GM12878 (cell line): Measurements from ENCODE around the gene ZNF813. TPM values are rescaled to one million over a fixed set of nuclear protein-coding genes. Genes with fewer than 3 reads are reported as not detected.
A peak's percentile ranks its signal among the peaks of the same experiment; 100 is the strongest.

Source experiments
- ATAC-seq: fragments of 200-7000 bp; cut with Tn5 transposase; 3 replicates; pipeline ENCODE4 v1.9.1; 2020; ENCODE audit warnings: mild to moderate bottlenecking, moderate library complexity
- BruUV-seq: library from RNA; stranded (reverse); fragments of 400-500 nt; replicated peaks from 2 replicates; lab custom pipeline; 2021; lab: Mats Ljungman, UMichigan
- CTCF ChIA-PET: fragments of 300-600 bp; sonication (Branson Sonifier 250); formaldehyde crosslinking; extraction: SDS; loops from one replicate; lab custom pipeline; 2021; ENCODE audit warnings: inconsistent platforms; lab: Yijun Ruan, JAX
- POLR2A ChIA-PET: fragments of 350-600 bp; formaldehyde crosslinking; extraction: SDS; loops from one replicate; lab custom pipeline; 2021; ENCODE audit warnings: inconsistent platforms; lab: Charles Lee
- RAD21 ChIA-PET: fragments of 300-600 bp; sonication (Branson Sonifier 250); formaldehyde crosslinking; loops from one replicate; lab custom pipeline; 2023; ENCODE audit warnings: antibody characterized with exemption; ENCODE audit not compliant: unreplicated experiment; lab: Charles Lee
- SMC1A ChIA-PET: fragments of 300-600 bp; sonication (Branson Sonifier 250); formaldehyde crosslinking; loops from one replicate; lab custom pipeline; 2023; ENCODE audit not compliant: unreplicated experiment, uncharacterized antibody; lab: Charles Lee
- DNase-seq: peaks from one replicate; pipeline ENCODE4 v3.0.0-alpha.2; 2011; ENCODE audit warnings: low read depth, low spot score
- FAIRE-seq: peaks from 3 replicates; lab custom pipeline; 2011; peaks lifted over from hg19 to GRCh38; lab: Jason Lieb, UNC
- H2AFZ ChIP-seq: 2 replicates; pipeline ENCODE4 v1.6.0; 2011; ENCODE audit warnings: low read depth, low read length, control low read depth; ENCODE audit not compliant: control insufficient read depth
- H3K27ac ChIP-seq: 2 replicates; pipeline ENCODE4 v1.5.1; 2011; ENCODE audit warnings: control low read depth; ENCODE audit not compliant: control insufficient read depth, insufficient read depth
- H3K27me3 ChIP-seq, 2 experiments: replicated peaks in 1 of 2; 2 replicates each; pipeline versions ENCODE4 v1.6.0 to v1.6.1; 2011; ENCODE audit warnings: low read length in 1 of 2; ENCODE audit not compliant: control insufficient read depth in 2 of 2, insufficient read depth in 2 of 2
- H3K36me3 ChIP-seq, 2 experiments: 2 replicates each; pipeline ENCODE4 v1.5.1; 2011; ENCODE audit warnings: low read length in 1 of 2; ENCODE audit not compliant: control insufficient read depth in 2 of 2, insufficient read depth in 2 of 2
- H3K4me1 ChIP-seq: 2 replicates; pipeline ENCODE4 v1.6.1; 2011; ENCODE audit warnings: mild to moderate bottlenecking, low read length, moderate library complexity, mixed read lengths; ENCODE audit not compliant: control insufficient read depth, insufficient read depth
- H3K4me2 ChIP-seq: 2 replicates; pipeline ENCODE4 v1.6.0; 2011; ENCODE audit warnings: control low read depth; ENCODE audit not compliant: control insufficient read depth, insufficient read depth
- H3K4me3 ChIP-seq: fragments of 200-600 bp; sonication (generic); 2 replicates; pipeline ENCODE4 v1.5.1; 2016
- H3K79me2 ChIP-seq: 2 replicates; pipeline ENCODE4 v1.6.0; 2011; ENCODE audit warnings: low read length; ENCODE audit not compliant: control insufficient read depth, insufficient read depth
- H3K9ac ChIP-seq: 2 replicates; pipeline ENCODE4 v1.8.0; 2011; ENCODE audit warnings: low read length, control low read depth, mixed read lengths; ENCODE audit not compliant: control insufficient read depth, insufficient read depth
- H3K9me3 ChIP-seq: replicated peaks from 3 replicates; pipeline ENCODE4 v1.5.1; 2011; ENCODE audit warnings: mild to moderate bottlenecking, low read length; ENCODE audit not compliant: control insufficient read depth, insufficient read depth
- H4K20me1 ChIP-seq: 2 replicates; pipeline ENCODE4 v1.6.0; 2011; ENCODE audit not compliant: control insufficient read depth, insufficient read depth
- CHD2 ChIP-seq: IDR thresholded peaks from 2 replicates; pipeline ENCODE4 v1.6.1; 2011; ENCODE audit warnings: low read depth, low read length, improper control_type of control experiment, borderline replicate concordance
- CREB1 ChIP-seq: IDR thresholded peaks from 2 replicates; pipeline ENCODE4 v1.6.1; 2012; ENCODE audit warnings: low read depth, mild to moderate bottlenecking, inconsistent platforms
- EGR1 ChIP-seq, 2 experiments: IDR thresholded peaks; 1 replicate in 1 of 2; 2 replicates in 1 of 2; pipeline ENCODE4 v1.6.1; 2011 to 2012; ENCODE audit warnings: low read depth in 2 of 2, low read length in 2 of 2, borderline replicate concordance in 1 of 2, mild to moderate bottlenecking in 1 of 2, moderate library complexity in 1 of 2
- EP300 ChIP-seq, 2 experiments: fragments of 150-350 bp in 1 of 2; IDR thresholded peaks; 2 replicates each; pipeline ENCODE4 v1.6.1; 2011 to 2012; ENCODE audit warnings: low read depth in 2 of 2, low read length in 2 of 2, borderline replicate concordance in 1 of 2, improper control_type of control experiment in 1 of 2, inconsistent platforms in 1 of 2; ENCODE audit not compliant: control insufficient read depth in 1 of 2
- HDAC6 ChIP-seq: fragments of 200-600 bp; sonication (generic); IDR thresholded peaks from one replicate; pipeline ENCODE4 v1.8.0; 2017; ENCODE audit warnings: antibody characterized with exemption; ENCODE audit not compliant: unreplicated experiment
- MEF2B ChIP-seq: fragments of 450-650 bp; IDR thresholded peaks from 2 replicates; pipeline ENCODE4 v1.6.1; 2018; ENCODE audit warnings: mild to moderate bottlenecking, moderate library complexity; ENCODE audit not compliant: partially characterized antibody, poor library complexity, severe bottlenecking
- PAX5 ChIP-seq: IDR thresholded peaks from 2 replicates; pipeline ENCODE4 v1.6.1; 2011; ENCODE audit warnings: low read depth, low read length, borderline replicate concordance
- RAD21 ChIP-seq: IDR thresholded peaks from 2 replicates; pipeline ENCODE4 v1.6.1; 2011; ENCODE audit warnings: mild to moderate bottlenecking, low read depth, low read length, moderate library complexity; ENCODE audit not compliant: insufficient read depth
- RAD51 ChIP-seq: fragments of 450-650 bp; IDR thresholded peaks from 2 replicates; pipeline ENCODE4 v1.6.1; 2016; ENCODE audit warnings: moderate library complexity, mild to moderate bottlenecking, inconsistent platforms
- SIN3A ChIP-seq: IDR thresholded peaks from 2 replicates; pipeline ENCODE4 v1.6.1; 2012; ENCODE audit warnings: low read depth, low read length, improper control_type of control experiment
- SP1 ChIP-seq: IDR thresholded peaks from one replicate; pipeline ENCODE4 v1.6.1; 2011; ENCODE audit warnings: low read depth, low read length
- WRNIP1 ChIP-seq: IDR thresholded peaks from 2 replicates; pipeline ENCODE4 v1.6.1; 2011; ENCODE audit warnings: low read depth, low read length, improper control_type of control experiment, borderline replicate concordance
- ZZZ3 ChIP-seq: IDR thresholded peaks from 2 replicates; pipeline ENCODE4 v1.6.1; 2011; ENCODE audit warnings: low read depth; ENCODE audit not compliant: control insufficient read depth, insufficient read length
- WGBS: methylation state at CpG from one replicate; pipeline ENCODE4 v1.1.6; 2016; ENCODE audit warnings: low lambda C conversion rate; ENCODE audit not compliant: insufficient replicate concordance, insufficient coverage; ENCODE audit errors: missing lambda C conversion rate; 5-methylcytosine and 5-hydroxymethylcytosine counted together
- in situ Hi-C: fragments of 300-500 bp; cut with MboI; formaldehyde crosslinking; loops from 9 replicates; pipeline ENCODE4 v1.14.3; 2018; ENCODE audit warnings: mixed read lengths
- intact Hi-C: fragments of 100-400 bp; cut with micrococcal nuclease; formaldehyde crosslinking; loops from one replicate; pipeline ENCODE4 v1.14.2; 2022; ENCODE audit not compliant: unreplicated experiment
- polyA plus RNA-seq, 11 experiments: library from polyadenylated mRNA; depleted of rRNA in 4 of 11; unstranded in 6 of 11; stranded (reverse) in 5 of 11; fragments of >200 nt; fragmentation: Nextera tagmentation in 4 of 11; fragmentation: Illumina TruSeq in 1 of 11; extraction: Ambion mirVana in 4 of 11; extraction: Trizol in 1 of 11; gene quantifications; 1 replicate in 1 of 11; 2 replicates in 10 of 11; pipeline versions ENCODE4 v1.2.1 to v1.2.3, GENCODE V29; 2011 to 2016; ENCODE audit warnings: inconsistent platforms in 2 of 11, missing spikeins in 2 of 11, low read depth in 1 of 11
- total RNA-seq, 4 experiments: library from RNA; depleted of rRNA in 3 of 4; stranded (reverse); fragments of >200 nt in 3 of 4; fragmentation: Illumina TruSeq in 1 of 4; extraction: Trizol in 1 of 4; gene quantifications; 2 replicates each; pipeline versions ENCODE4 v1.2.1 to v1.2.3, GENCODE V29; 2013 to 2021
- TF ChIP-seq, protein P1 (sequence below): fragments of 450-650 bp; IDR thresholded peaks from 2 replicates; pipeline ENCODE4 v1.6.1; 2016; ENCODE audit warnings: mild to moderate bottlenecking, moderate library complexity, borderline replicate concordance
- TF ChIP-seq, protein P2 (sequence below), 3 experiments: IDR thresholded peaks in 2 of 3; conservative IDR thresholded peaks in 1 of 3; 2 replicates each; pipeline ENCODE4 v1.5.1; 2011; ENCODE audit warnings: low read depth in 3 of 3, low read length in 3 of 3, mild to moderate bottlenecking in 3 of 3, control low read depth in 2 of 3, moderate library complexity in 2 of 3, inconsistent platforms in 1 of 3, mixed read lengths in 1 of 3; ENCODE audit not compliant: control insufficient read depth in 2 of 3, insufficient read depth in 1 of 3; ENCODE audit errors: extremely low read depth in 1 of 3

ZNF813 gene
- total and polyA plus RNA-seq, 10 of the 15 experiments (the other 5 are each of a cell fraction or from before 2014, with no cell fraction given), result 0.27 to 4.8 (median 2.6) TPM

DNA sequence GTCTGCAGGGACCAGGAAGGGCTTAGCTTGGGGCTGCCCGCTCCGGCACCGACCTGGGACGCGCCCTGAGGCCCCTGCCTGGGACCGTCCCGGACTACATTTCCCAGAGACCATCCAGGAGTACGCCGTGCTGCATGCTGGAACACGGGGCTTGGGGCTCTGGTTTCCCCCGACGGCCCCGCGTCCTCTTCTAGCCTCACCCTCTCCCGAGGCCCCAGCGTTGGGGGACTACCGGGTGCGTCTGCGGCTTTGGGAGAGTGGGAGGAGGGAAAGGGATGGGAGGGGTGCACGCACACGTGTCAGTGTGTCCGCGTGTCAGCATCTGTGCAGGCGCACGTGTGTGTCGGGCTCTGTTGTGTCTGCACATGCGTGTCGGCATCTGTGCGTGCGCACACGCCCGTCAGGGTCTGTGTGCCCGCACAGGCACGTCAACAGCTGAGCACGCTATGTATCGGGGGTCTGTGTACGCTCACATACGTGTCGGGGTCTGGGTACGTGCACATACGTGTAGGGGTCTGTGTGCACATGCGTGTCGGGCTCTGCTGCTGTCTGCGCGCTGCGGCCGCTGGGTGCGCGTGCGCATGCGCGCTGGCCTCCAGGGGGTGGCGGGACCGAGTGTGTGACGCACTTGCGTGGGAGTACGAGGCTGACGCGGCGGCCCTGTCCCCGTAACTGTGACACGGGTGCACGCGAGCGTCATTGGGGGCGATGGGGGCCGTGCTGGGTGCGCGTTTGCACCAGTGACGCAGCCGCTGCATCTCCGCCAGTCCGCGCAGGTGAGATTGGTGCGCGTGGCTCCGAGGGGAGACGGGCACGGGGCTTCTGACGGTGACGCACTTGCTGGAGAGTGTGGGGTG is 70.2 kb downstream of the ZNF813 start, which contains the start of gene ZNF331:
Gene ZNF331 (plus strand): TSS at position 625 of the 857 bp plus-strand sequence. CDS start 31,232 bp downstream, outside the sequence.
- WGBS, result 35% methylated on average over 74 of the region's 81 CpGs
- Histone ChIP-seq H2AFZ (peak within 1 kb of the TSS; percentile 90), H3K36me3 (peaks cover 0 to 3% of the 10 kb centered on the region in 2 experiments; a peak in 1 of 4 replicates), H3K9ac (peak within 1 kb of the TSS; percentile 69; the same call in 1 of the 2 replicates), H3K4me3 (peak within 1 kb of the TSS; percentile 73), H3K4me1 (no peaks in the 10 kb centered on the region), H3K9me3 (no peaks in the 10 kb centered on the region; the same call in 2 of the 3 replicates), H3K4me2 (peak within 1 kb of the TSS; percentile 54), H3K27ac (peak within 1 kb of the TSS; percentile 64), H3K27me3 (no peaks in the 10 kb centered on the region), H3K79me2 (peaks cover 6% of the 10 kb centered on the region), H4K20me1 (no peaks in the 10 kb centered on the region)
- SMC1A ChIA-PET, result interaction anchor here (0.8 to 1.1 kb wide), 2 partner anchors 11 to 27 kb away, joined by 3 read pairs; no protein-coding TSS in a partner anchor
- no TSS peak for BruUV-seq
- in situ Hi-C loops (no loop called here), intact Hi-C loops (no loop called here)
- DNase-seq (peak; percentile 63), ATAC-seq (peak; percentile 87), FAIRE-seq (peak; percentile 23)
- CTCF ChIA-PET, result interaction anchor here (1.3 kb wide), 1 partner anchor 15 kb away, joined by 3 read pairs; no protein-coding TSS in a partner anchor
- POLR2A ChIA-PET, result no interaction called here
- RAD21 ChIA-PET, result interaction anchor here (1.1 kb wide), 1 partner anchor 17 kb away, joined by 3 read pairs; no protein-coding TSS in a partner anchor
- TF ChIP-seq RAD51, result peak; percentile 78
- peak; percentile 69 to 92 for TF ChIP-seq EGR1 (IDR thresholded peaks at IDR 0.05; ENCODE audit: borderline replicate concordance in 1 of 2, low read depth in 2 of 2, low read length in 2 of 2)
- no peak for TF ChIP-seq HDAC6
- TF ChIP-seq, protein P1, sequence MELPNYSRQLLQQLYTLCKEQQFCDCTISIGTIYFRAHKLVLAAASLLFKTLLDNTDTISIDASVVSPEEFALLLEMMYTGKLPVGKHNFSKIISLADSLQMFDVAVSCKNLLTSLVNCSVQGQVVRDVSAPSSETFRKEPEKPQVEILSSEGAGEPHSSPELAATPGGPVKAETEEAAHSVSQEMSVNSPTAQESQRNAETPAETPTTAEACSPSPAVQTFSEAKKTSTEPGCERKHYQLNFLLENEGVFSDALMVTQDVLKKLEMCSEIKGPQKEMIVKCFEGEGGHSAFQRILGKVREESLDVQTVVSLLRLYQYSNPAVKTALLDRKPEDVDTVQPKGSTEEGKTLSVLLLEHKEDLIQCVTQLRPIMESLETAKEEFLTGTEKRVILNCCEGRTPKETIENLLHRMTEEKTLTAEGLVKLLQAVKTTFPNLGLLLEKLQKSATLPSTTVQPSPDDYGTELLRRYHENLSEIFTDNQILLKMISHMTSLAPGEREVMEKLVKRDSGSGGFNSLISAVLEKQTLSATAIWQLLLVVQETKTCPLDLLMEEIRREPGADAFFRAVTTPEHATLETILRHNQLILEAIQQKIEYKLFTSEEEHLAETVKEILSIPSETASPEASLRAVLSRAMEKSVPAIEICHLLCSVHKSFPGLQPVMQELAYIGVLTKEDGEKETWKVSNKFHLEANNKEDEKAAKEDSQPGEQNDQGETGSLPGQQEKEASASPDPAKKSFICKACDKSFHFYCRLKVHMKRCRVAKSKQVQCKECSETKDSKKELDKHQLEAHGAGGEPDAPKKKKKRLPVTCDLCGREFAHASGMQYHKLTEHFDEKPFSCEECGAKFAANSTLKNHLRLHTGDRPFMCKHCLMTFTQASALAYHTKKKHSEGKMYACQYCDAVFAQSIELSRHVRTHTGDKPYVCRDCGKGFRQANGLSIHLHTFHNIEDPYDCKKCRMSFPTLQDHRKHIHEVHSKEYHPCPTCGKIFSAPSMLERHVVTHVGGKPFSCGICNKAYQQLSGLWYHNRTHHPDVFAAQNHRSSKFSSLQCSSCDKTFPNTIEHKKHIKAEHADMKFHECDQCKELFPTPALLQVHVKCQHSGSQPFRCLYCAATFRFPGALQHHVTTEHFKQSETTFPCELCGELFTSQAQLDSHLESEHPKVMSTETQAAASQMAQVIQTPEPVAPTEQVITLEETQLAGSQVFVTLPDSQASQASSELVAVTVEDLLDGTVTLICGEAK, result no peak
- TF ChIP-seq ZZZ3, result no peak
- no peak for TF ChIP-seq WRNIP1
- TF ChIP-seq, protein P2, sequence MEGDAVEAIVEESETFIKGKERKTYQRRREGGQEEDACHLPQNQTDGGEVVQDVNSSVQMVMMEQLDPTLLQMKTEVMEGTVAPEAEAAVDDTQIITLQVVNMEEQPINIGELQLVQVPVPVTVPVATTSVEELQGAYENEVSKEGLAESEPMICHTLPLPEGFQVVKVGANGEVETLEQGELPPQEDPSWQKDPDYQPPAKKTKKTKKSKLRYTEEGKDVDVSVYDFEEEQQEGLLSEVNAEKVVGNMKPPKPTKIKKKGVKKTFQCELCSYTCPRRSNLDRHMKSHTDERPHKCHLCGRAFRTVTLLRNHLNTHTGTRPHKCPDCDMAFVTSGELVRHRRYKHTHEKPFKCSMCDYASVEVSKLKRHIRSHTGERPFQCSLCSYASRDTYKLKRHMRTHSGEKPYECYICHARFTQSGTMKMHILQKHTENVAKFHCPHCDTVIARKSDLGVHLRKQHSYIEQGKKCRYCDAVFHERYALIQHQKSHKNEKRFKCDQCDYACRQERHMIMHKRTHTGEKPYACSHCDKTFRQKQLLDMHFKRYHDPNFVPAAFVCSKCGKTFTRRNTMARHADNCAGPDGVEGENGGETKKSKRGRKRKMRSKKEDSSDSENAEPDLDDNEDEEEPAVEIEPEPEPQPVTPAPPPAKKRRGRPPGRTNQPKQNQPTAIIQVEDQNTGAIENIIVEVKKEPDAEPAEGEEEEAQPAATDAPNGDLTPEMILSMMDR (IDR thresholded peaks at IDR 0.05 in 2 of 3, conservative IDR thresholded peaks at IDR 0.05 in 1 of 3; ENCODE audit: control insufficient read depth in 2 of 3, extremely low read depth in 1 of 3, insufficient read depth in 1 of 3, low read depth in 3 of 3, low read length in 3 of 3), result peak; percentile 11 to 45 (median 33); a peak in 3 of 6 replicates
- TF ChIP-seq SIN3A, result no peak; the same call in 1 of the 2 replicates
- TF ChIP-seq EP300 (IDR thresholded peaks at IDR 0.05; ENCODE audit: borderline replicate concordance in 1 of 2, control insufficient read depth in 1 of 2, low read depth in 2 of 2, low read length in 2 of 2), result peak; percentile 78 to 90; a peak in 3 of 4 replicates
- TF ChIP-seq RAD21, result no peak
- TF ChIP-seq CHD2, result peak; percentile 73
- peak; percentile 35 for TF ChIP-seq MEF2B
- peak; percentile 22 for TF ChIP-seq SP1
- TF ChIP-seq PAX5, result peak; percentile 68; the same call in 1 of the 2 replicates
- TF ChIP-seq CREB1, result peak; percentile 95
